GM19043 (cell line): ENCODE results near the gene TTLL9.
"Not testable (repeated sequence)": the region's sequence is repeated elsewhere in the genome, so short reads cannot be mapped to it uniquely, and the experiment has no call there.

Experiments
- ATAC-seq: cut with Tn5 transposase; IDR thresholded peaks from one replicate; pipeline ENCODE4 v1.9.1; 2021; ENCODE audit warnings: low read depth; ENCODE audit not compliant: unreplicated experiment

Gene TTLL9

GRCh38 chr20:31916708-31917107 lies 46.3 kb downstream of the TTLL9 start:
- no peak for ATAC-seq

DNA sequence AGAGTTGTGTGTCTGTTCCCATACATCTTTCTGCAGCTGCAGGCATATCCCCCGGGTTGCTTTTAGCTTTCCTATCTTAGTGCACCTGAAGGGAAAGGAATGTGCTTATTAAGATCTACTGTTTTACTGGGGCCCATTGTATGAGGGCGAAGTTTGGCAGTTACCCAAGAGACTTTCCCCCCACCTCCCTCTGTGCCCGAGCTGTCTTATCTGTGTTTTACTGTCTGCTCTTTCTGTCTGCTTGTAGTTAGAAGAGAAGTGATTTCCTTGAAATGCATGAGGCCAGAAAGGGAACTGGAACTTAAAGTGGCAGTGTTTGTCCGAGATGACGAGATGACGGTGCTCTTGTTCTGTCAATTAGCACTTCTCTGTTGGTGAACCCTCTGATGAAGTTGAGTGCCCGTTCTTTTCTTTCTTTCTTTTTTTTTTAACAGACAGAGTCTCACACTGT lies 47.6 kb downstream of the TTLL9 start:
- not testable (repeated sequence) for ATAC-seq

DNA sequence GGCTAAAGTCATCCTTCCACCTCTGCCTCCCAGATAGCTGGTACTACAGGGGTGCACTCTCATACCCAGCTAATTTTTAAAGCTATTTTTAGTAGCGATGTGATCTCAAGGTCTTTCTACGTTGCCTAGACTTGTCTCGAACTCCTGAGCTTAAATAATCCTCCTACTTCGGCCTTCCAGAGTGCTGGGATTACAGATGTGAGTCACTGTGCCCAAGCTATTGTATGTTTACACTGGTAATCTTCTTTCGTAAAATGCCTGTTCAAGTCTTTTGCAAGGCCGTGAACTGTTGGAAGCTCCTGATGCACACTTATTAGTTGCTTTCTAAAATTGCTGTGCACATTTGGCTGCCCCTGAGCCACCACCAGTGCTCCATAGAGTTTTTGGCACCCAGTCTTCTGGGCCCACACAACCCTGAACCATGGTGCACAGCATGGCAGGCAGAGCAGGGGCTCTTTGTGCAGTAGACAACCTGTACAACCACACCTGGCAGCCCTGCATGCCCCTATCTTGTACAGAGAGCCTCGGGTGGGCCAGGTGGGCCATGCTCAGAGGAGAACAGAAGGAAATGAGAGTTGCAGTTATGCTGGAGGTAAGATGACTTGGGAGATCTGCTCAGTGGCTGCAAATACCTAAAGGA lies 48.2 kb downstream of the TTLL9 start:
- ATAC-seq, result no peak

- no peak for ATAC-seq
Observed at GRCh38 chr20:31919410-31920155, 49.1 kb downstream of the TTLL9 start.

GRCh38 chr20:31920275-31920855 lies 49.9 kb downstream of the TTLL9 start:
- ATAC-seq, result no peak

- ATAC-seq, result not testable (repeated sequence)
Observed at GRCh38 chr20:31921480-31921879, 51.0 kb downstream of the TTLL9 start.

DNA sequence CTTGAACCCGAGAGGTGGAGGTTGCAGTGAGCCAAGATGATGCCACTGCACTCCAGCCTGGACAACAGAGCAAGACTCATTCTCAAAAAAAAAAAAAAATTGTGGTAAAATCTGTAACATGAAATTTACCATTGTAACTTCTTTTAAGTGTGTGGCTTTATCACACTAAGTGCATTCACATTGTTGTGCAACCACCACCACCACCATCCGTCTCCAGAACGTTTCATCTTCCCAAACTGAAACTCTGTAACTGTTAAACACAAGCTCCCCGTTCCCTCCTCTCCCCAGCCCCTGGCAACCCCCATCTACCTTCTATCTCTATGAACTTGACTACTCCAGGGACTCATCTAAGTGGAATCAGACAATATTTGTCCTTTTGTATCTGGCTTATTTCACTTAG lies 51.7 kb downstream of the TTLL9 start:
- no peak for ATAC-seq

- ATAC-seq, result no peak
Observed at GRCh38 chr20:31922588-31922987, 52.2 kb downstream of the TTLL9 start.

DNA sequence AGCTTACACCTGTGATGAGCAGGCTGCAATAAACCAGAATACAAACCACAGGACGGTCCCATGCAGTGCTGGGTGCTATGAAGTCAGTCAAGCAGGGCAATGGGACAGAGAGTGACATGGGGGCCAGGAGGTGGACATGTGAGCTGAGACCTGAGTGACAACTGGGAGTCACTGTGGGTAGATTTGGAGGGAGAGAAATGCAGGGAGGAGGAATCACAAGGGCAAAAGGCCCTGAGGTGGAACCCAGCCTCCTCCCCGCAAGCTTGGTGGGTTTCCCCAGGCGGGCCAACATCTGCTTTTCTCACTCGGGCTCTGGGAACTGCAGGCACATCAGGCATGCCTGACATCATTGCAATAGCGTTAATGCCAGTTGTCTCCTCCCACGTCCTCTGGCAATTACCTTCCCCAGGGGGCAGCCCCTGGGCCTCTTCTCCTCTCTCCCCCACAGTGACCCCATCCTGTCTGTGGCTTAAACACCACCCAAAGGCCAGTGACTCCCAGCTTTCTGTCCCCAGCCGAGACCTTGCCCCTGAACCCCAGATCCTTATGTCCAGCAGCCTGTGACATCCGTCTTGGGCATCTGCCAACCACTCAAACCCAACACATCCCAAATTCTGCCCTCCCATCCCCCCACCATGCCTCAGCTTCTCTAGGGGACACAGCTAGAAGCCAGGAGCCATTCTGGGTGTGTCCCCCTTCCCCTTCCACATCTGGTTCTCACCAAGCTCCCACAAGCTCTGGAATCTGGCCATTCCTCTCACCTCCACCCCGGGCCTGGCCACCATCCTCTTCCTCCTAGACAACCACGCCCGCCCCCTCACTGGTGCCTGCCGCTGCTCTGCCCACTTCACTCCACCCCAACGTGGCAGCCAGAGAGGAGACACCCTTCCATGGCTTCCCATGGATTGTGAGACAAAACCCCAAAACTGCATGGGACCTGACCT lies 53.2 kb downstream of the TTLL9 start:
- no peak for ATAC-seq

GRCh38 chr20:31924561-31924960 lies 54.1 kb downstream of the TTLL9 start:
- ATAC-seq, result no peak

DNA sequence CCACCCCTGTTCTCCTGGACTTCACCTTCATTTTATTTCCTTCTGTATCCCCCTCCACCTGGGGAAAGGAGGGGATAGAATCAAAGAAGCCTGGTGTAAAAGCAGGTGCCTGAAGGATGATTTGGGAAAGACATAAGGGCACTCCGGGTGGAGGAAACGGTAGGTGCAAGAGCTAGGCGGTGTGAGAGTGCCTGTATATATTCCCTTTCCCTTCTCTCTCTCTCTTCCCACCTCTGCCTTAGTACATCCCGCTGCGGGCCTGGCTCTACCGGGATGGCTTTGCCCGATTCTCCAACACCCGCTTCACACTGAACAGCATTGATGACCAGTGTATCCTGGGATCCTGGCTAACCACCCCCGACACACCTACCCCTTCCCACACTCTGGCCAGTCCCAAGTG lies 55.2 kb downstream of the TTLL9 start:
- ATAC-seq, result no peak

- ATAC-seq, result no peak
Observed at GRCh38 chr20:31926493-31926892, 56.1 kb downstream of the TTLL9 start.

DNA sequence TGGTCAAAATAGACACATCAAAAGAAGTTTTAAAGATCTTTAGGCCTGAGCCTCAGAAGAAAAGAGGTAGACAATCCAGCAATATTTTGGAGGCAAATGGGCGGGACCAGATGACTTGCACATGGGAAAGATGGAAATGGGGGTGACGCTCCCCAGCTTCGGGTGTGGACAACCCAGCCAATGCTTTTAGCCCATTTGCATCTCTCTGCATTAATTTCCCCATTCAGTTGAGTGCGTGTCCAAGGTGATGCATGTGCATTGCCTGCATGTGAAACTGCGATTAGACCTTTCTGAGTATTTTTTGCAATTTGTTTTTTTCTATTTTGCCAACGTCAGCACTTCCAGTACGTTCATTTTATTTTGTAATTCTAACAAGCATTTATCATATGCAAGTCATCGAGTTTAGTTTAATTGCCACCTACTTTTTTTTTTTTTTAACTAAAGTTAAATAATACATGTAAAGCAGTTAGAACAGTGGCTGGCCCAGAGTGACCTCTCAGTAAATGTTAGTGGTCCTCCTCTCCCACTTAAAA lies 57.3 kb downstream of the TTLL9 start:
- ATAC-seq, result no peak

GRCh38 chr20:31929631-31930030 lies 59.2 kb downstream of the TTLL9 start:
- ATAC-seq, result not testable (repeated sequence)

GRCh38 chr20:31930779-31931178 lies 60.3 kb downstream of the TTLL9 start:
- no peak for ATAC-seq

DNA sequence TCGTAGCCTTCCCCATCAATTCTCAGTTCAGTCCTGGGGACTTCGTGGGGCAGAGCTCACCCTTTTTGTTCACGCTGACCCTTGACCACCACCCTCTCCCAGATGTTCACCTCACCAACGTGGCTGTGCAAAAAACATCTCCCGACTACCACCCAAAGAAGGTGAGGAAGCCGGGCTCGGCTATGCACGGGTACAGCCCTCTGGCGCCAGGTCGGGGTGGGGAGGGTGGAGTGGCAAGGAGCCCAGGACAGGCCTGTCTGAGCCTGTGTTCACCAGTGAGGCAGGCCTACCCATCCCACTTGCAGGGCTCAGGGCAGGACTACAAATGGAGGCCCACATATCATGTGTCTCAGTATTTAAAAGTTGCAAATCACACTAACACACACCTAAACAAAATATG lies 63.3 kb downstream of the TTLL9 start:
- ATAC-seq, result no peak

GRCh38 chr20:31934491-31934890 lies 64.1 kb downstream of the TTLL9 start:
- no peak for ATAC-seq

- ATAC-seq, result no peak
Observed at GRCh38 chr20:31934968-31935764, 64.7 kb downstream of the TTLL9 start.

GRCh38 chr20:31936420-31936819 lies 66.0 kb downstream of the TTLL9 start:
- no peak for ATAC-seq

DNA sequence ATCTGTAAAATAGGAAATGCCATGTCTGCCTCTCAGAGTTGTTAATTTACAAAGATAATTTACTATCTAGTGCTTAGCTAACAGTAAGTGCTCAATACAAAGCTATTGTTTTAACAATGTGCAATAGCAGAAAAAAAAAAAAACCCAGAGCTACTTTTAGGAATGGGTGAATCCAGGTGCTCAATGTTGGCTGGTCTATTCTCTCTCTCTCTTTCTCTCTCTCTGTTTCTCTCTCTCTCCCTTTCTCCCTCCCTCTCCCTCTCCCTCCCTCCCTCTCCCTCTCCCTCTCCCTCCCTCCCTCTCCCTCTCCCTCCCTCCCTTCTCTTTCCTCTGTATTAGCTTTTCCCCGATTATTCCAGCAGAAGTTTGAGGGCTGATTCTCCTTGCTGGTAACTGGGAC lies 67.4 kb downstream of the TTLL9 start:
- ATAC-seq, result no peak
